ENCODE measurements around the gene PRCC.
A peak's percentile ranks its signal among the peaks of the same experiment; 100 is the strongest.

The PRCC gene

GRCh38 chr1:156765666-156766065 lies 1.7 kb upstream of the PRCC start:
- no peak for DNase-seq

DNA sequence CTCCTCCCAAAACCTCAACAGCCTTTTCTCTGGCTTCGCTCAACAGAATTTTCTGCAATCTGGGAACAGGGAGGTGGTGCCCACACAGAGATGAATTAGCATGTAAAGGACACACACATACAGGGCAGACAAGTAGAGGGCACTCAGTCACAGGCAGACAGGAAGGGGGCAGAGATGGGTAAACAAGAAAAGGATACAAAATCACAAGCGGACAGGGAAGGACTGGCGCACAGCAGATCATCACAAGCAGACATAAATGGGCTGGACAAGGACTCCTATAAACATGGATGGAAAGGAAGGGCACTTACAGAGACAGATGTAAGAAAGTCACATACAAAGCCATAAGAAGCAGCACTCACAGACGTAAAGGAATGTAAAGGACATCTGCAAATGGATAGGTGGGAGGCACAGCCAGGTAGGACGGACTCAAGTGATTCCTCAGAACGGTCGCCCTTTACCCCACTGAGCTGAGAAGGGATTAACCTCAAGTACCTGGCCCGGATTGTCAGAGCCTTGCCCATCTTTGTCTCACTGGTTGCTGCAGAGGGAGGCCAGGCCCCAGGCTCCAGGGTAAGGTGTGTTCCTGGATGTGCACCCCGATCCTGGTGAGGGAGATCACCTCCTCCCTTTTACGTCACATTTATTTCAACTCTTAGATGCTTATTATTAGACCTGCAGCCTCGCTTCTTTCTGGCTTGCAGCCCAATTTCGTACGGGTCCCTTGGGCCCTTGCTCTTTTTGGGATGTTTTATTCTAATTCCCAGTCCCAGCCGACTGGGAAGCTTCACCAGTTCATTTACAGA lies 836 bp upstream of the PRCC start:
- no peak for DNase-seq

GRCh38 chr1:156767879-156768604 lies 707 bp downstream of the PRCC start:
- no peak for DNase-seq

DNA sequence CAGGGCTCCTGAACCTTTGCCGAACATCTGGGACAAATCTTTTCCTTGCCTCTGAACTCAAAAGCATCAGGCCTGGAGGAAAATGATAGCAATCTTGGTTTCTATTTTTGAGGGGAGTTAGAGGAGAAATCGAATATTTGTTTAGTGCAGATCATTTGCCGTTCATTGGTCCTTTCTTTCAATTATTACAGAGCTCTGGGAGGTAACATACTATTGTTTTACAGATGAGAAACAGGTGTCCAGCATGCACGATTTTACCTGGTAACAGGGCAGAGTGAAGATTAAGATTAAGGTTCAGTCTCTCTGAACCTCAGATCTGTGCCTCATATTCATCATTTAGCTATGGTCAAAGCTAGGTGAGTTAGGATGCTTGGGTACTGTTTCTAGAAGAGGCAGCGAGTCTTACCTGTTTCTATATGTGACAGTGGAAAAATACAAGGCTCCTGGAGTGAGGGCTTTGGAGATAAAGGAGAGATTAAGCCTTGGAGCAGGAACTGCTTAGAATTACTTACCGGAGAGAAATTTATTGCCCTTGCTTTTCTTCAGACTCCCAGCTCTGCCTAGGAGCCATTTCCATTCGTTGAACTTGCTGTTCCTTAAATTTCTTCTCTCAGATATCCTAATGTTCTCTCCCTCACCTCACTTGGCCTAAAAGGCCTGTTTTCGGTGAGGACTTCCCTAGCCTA lies 1.4 kb downstream of the PRCC start:
- DNase-seq = no peak

DNA sequence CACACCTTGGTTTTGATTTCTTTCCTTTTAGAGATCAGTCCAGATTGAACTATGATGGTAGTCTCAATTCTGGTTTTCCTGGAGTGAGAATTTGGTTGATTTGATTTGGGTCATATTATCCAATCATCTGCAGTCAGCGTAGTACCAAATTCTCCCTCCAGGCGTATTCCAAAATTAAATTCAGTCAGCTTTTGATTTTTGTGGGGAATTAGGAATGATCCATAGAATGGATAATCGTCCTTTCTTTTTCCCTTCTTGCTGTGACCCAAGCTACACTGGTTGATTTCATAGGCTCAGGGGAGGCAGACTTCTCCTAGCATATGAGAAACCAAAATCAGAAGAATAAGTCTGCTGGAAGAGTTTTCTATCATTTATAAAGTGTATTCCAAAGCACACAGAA lies 4.9 kb downstream of the PRCC start:
- no peak for DNase-seq

- DNase-seq = no peak
These were observed 5.6 kb downstream of the PRCC start for GRCh38 chr1:156772728-156773497.

- DNase-seq = no peak
These were observed 6.3 kb downstream of the PRCC start for GRCh38 chr1:156773607-156774006.

GRCh38 chr1:156775799-156776198 lies 8.5 kb downstream of the PRCC start:
- no peak for DNase-seq

DNA sequence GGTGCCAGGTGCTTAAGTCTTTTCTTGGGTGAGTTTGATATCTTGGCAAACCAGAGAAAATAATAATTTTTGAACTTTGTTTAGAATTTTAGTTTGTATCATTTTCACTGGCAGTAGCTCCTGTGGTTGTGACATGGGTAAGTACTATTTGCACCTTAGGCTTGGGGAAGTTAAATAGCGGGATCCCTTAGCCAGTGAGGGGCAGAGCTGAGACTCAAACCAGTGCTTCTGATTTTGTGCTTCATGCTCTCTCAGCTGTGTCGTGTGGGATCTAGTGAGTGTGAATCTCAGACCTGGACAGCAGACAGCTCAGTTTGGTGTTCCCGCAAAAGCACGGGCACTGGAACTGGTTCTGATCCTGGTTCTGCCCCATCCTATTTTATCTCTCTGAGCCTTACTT lies 9.6 kb downstream of the PRCC start:
- no peak for DNase-seq

DNA sequence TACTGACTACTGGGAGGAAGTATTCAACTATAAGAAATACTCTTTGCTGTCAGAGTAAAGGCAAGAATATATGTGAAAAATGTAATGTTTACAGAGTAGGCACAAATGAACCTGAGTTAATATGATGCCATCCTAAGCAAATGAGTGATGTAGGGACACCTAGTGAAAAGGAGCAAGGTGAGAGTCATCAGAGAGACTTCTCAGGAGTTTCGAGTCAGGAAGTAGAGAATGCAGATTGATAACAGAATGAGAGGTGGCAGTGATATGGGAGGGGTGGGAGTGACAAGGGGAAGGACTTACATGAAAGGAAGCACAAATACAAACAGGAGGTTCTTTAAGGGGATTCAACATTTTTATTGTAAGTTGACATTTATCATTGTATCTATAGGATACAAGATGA lies 10.2 kb downstream of the PRCC start:
- no peak for DNase-seq

DNA sequence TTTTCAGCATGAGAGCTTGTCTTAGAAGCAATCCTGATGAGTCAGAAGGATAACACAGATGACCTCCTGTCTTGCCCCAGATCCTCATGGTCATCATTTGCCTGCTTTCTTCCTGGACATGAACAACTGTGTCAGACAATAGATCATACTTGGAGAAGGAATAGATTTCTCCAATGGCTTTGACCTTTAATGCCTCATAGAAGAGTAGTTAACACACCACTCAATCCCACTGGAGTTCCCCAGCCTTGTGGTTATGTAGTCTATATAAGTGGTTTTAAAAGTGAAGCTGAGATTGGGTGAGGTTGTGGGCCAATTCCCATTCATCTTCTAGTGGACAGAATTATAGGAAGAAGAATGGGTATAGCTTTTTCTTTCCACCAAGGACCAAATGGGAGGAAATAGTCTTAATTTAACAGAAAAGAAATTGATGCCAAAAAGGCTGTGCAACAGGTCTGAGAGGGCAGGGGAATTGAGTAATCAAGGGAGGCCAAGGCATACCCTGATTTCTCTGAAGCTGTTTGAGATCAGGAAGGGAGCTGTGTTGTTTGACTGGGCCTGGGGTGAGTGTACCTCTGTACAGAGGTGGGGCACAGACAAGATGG lies 14.4 kb downstream of the PRCC start:
- DNase-seq = no peak

- DNase-seq = no peak
These were observed 18.1 kb downstream of the PRCC start for GRCh38 chr1:156785458-156785857.

- DNase-seq = no peak
These were observed 19.3 kb downstream of the PRCC start for GRCh38 chr1:156786640-156787039.

- no peak for DNase-seq
These were observed 20.8 kb downstream of the PRCC start for GRCh38 chr1:156788136-156788535.

DNA sequence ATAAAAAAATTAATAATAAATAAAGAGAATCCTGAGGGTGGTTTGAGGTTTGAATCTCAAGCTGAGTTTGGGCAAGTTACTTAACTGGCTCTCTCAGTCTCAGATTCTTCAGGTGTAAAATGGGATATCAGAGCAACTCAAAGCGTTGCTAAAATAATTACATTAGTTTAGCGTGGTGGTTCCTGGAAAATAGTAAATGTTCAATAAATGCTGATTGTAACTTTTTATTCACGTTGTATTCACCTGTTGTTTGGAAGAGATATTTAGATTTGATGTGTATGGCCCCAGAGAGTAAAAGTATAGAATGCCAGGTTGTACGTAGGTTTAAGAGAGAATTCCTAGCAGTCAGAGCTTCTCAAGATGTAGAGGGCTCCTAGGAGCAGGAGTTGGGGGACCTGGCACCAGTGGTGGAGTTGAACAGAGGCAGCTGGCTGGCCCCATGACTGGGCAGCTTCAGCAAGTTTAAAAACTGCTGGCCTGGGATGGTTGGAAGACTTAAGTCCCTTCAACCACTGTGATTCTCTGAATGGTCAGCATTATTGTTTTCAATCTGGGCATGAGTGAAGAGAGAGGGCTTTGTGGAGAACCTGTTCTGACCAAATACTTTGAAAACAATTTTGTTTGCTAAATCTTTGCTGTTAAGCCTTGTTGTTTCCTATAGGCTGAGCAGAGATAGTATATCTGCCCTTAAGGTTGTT lies 22.4 kb downstream of the PRCC start:
- no peak for DNase-seq

- DNase-seq = no peak
These were observed 27.4 kb downstream of the PRCC start for GRCh38 chr1:156794506-156795373.

- DNase-seq = no peak
These were observed 28.0 kb downstream of the PRCC start for GRCh38 chr1:156795374-156795733.

GRCh38 chr1:156795787-156796186 lies 28.5 kb downstream of the PRCC start:
- DNase-seq = no peak

GRCh38 chr1:156796340-156797097 lies 29.2 kb downstream of the PRCC start:
- DNase-seq = no peak

DNA sequence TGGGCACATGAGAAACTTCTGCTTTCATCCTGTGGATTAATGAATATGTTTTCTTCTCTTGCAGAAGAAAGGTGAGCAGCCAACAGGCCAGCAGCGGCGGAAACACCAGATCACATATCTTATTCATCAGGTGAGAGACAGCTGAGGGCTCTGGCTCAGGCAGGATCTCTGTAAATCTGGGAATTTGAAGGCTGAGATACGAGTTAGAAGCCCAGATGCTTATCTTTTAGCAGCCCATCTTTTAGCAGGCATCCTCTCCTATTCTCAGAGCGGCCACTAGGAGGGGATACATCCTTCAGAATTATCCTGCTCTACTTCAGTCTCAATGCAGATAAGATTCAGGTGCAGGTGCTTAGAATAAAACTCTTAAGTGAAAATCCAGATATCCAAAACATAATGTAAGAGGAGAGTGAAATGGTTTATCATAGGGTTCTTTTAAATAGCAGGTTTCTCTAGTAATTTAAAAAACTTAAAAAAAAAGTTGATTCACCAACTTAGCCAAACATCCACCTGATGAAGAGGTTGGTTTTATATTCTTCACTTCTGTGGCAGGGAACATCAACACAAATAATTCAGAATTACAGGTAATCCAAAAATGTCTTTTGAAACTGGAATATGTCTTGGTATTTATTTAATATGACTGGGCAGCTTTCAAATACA lies 30.0 kb downstream of the PRCC start:
- DNase-seq = peak; percentile 20 to 50
